ENCODE data around the gene CDCP2. TPM values are rescaled to one million over a fixed set of nuclear protein-coding genes. Genes with fewer than 3 reads are reported as not detected.

CDCP2 gene
- total RNA-seq, 1 experiment from 2014 or later = not detected

DNA sequence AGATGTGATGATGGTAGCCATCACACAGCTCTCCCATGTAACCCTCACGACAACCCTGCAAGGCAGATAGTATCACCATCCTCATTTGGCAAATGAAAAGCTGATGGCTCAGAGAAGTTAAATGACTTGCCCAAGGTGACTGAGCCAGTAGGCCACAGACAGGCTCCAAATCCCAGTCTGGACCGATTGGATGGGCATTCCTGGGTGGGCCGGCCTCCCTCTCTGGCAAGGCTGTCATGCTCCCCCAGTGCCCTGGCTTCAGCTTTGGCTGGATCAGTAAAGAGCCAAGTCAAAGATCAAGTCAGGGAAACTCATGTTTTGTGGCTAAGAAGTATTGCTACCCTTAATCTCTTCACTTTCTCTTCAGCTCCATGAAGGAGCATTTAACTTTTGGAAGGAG is 41.2 kb downstream of the CDCP2 start:
- Histone ChIP-seq H3K27ac (ENCODE audit: low read length) (no peak overlapping the region), H3K4me3 (ENCODE audit: low read depth in 2 of 2, low read length in 2 of 2) (no peak overlapping the region), H3K27me3 (ENCODE audit: control insufficient read depth, insufficient read depth, low read length) (no peaks in the 10 kb centered on the region), H3K36me3 (ENCODE audit: control insufficient read depth, insufficient read depth, low read length) (no peaks in the 10 kb centered on the region), H3K4me1 (ENCODE audit: control insufficient read depth, insufficient read depth, low read length) (no peaks in the 10 kb centered on the region; the same call in 1 of the 2 replicates), H3K9me3 (ENCODE audit: control insufficient read depth, insufficient read depth, low read depth, low read length) (no peaks in the 10 kb centered on the region)
- TF ChIP-seq, protein P1, sequence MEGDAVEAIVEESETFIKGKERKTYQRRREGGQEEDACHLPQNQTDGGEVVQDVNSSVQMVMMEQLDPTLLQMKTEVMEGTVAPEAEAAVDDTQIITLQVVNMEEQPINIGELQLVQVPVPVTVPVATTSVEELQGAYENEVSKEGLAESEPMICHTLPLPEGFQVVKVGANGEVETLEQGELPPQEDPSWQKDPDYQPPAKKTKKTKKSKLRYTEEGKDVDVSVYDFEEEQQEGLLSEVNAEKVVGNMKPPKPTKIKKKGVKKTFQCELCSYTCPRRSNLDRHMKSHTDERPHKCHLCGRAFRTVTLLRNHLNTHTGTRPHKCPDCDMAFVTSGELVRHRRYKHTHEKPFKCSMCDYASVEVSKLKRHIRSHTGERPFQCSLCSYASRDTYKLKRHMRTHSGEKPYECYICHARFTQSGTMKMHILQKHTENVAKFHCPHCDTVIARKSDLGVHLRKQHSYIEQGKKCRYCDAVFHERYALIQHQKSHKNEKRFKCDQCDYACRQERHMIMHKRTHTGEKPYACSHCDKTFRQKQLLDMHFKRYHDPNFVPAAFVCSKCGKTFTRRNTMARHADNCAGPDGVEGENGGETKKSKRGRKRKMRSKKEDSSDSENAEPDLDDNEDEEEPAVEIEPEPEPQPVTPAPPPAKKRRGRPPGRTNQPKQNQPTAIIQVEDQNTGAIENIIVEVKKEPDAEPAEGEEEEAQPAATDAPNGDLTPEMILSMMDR (IDR thresholded peaks at IDR 0.05) = no peak
- TF ChIP-seq, protein P2, sequence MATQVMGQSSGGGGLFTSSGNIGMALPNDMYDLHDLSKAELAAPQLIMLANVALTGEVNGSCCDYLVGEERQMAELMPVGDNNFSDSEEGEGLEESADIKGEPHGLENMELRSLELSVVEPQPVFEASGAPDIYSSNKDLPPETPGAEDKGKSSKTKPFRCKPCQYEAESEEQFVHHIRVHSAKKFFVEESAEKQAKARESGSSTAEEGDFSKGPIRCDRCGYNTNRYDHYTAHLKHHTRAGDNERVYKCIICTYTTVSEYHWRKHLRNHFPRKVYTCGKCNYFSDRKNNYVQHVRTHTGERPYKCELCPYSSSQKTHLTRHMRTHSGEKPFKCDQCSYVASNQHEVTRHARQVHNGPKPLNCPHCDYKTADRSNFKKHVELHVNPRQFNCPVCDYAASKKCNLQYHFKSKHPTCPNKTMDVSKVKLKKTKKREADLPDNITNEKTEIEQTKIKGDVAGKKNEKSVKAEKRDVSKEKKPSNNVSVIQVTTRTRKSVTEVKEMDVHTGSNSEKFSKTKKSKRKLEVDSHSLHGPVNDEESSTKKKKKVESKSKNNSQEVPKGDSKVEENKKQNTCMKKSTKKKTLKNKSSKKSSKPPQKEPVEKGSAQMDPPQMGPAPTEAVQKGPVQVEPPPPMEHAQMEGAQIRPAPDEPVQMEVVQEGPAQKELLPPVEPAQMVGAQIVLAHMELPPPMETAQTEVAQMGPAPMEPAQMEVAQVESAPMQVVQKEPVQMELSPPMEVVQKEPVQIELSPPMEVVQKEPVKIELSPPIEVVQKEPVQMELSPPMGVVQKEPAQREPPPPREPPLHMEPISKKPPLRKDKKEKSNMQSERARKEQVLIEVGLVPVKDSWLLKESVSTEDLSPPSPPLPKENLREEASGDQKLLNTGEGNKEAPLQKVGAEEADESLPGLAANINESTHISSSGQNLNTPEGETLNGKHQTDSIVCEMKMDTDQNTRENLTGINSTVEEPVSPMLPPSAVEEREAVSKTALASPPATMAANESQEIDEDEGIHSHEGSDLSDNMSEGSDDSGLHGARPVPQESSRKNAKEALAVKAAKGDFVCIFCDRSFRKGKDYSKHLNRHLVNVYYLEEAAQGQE (IDR thresholded peaks at IDR 0.05; ENCODE audit: insufficient read depth in 1 of 2, low read depth in 2 of 2, low read length in 1 of 2) = no peak
- TF ChIP-seq POLR2AphosphoS5 (IDR thresholded peaks at IDR 0.05; ENCODE audit: low read depth, low read length) (no peak), TCF7L2 (IDR thresholded peaks at IDR 0.05; ENCODE audit: low read depth, low read length) (no peak), SIN3A (IDR thresholded peaks at IDR 0.05; ENCODE audit: borderline replicate concordance, insufficient read depth, low read depth, low read length) (no peak)
- intact Hi-C loops (cut with micrococcal nuclease; ENCODE audit: unreplicated experiment) (no loop called here), in situ Hi-C loops (cut with HindIII; ENCODE audit: low pct_unique_long_range_greater_than_20kb, low sequenced_read_pairs) (no loop called here)
- ChIA-PET POLR2A (interaction anchor here (0.5 kb wide), 1 partner anchor 296 kb away, joined by 13 read pairs; no protein-coding TSS in a partner anchor), CTCF (no interaction called here)
- ATAC-seq (no peak), DNase-seq (ENCODE audit: low read depth, low spot score) (no peak)
- BruUV-seq (replicated peaks) = no TSS peak

DNA sequence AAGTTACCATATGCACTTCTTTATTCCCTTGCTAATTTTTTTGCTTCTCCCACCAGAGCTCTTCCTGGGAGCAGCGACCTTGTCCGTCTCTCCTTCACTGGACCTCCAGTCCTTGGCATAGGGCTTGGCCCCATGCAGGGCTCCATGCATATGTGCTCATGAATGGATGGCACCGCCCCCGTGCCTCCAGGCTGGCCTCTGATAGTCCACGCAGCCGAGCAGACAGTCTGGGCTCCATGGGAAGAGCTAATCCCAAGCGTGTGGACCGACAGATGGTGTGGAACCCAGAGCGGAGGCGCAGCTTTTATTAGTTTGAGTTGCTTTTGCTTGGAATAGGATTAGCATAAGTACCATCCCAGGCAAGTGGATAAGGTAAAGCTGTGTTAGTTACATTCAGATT is 41.8 kb downstream of the CDCP2 start:
- H3K4me1 ChIP-seq (ENCODE audit: control insufficient read depth, insufficient read depth, low read length) = no peaks in the 10 kb centered on the region; the same call in 1 of the 2 replicates
- BruUV-seq (replicated peaks) = no TSS peak
- no peaks in the 10 kb centered on the region for H3K9me3 ChIP-seq (ENCODE audit: control insufficient read depth, insufficient read depth, low read depth, low read length)
- POLR2A ChIA-PET = no interaction called here
- no peaks in the 10 kb centered on the region for H3K36me3 ChIP-seq (ENCODE audit: control insufficient read depth, insufficient read depth, low read length)
- no peak overlapping the region for H3K4me3 ChIP-seq (ENCODE audit: low read depth in 2 of 2, low read length in 2 of 2)
- DNase-seq (ENCODE audit: low read depth, low spot score) (no peak), ATAC-seq (no peak)
- CTCF ChIA-PET = interaction anchor here (0.5 kb wide), 1 partner anchor 428 kb away, joined by 3 read pairs; no protein-coding TSS in a partner anchor
- in situ Hi-C loops (cut with HindIII; ENCODE audit: low pct_unique_long_range_greater_than_20kb, low sequenced_read_pairs) (no loop called here), intact Hi-C loops (cut with micrococcal nuclease; ENCODE audit: unreplicated experiment) (no loop called here)
- TF ChIP-seq SIN3A (IDR thresholded peaks at IDR 0.05; ENCODE audit: borderline replicate concordance, insufficient read depth, low read depth, low read length) (no peak), POLR2AphosphoS5 (IDR thresholded peaks at IDR 0.05; ENCODE audit: low read depth, low read length) (no peak)
- no peak overlapping the region for H3K27ac ChIP-seq (ENCODE audit: low read length)
- H3K27me3 ChIP-seq (ENCODE audit: control insufficient read depth, insufficient read depth, low read length) = no peaks in the 10 kb centered on the region
